B cell (primary cell): ENCODE measurements around the gene NEUROD4.

Experiments used
- EZH2 ChIP-seq: IDR thresholded peaks from 2 replicates; pipeline ENCODE4 v1.6.1; 2012; ENCODE audit warnings: borderline replicate concordance, low read depth, mild to moderate bottlenecking, moderate library complexity, low read length; ENCODE audit not compliant: insufficient read depth, poor library complexity, severe bottlenecking
- TF ChIP-seq, protein P1 (sequence below): fragments of 200-600 bp; IDR thresholded peaks from one replicate; pipeline ENCODE4 v1.8.0; 2022; ENCODE audit warnings: antibody characterized with exemption, mild to moderate bottlenecking

DNA sequence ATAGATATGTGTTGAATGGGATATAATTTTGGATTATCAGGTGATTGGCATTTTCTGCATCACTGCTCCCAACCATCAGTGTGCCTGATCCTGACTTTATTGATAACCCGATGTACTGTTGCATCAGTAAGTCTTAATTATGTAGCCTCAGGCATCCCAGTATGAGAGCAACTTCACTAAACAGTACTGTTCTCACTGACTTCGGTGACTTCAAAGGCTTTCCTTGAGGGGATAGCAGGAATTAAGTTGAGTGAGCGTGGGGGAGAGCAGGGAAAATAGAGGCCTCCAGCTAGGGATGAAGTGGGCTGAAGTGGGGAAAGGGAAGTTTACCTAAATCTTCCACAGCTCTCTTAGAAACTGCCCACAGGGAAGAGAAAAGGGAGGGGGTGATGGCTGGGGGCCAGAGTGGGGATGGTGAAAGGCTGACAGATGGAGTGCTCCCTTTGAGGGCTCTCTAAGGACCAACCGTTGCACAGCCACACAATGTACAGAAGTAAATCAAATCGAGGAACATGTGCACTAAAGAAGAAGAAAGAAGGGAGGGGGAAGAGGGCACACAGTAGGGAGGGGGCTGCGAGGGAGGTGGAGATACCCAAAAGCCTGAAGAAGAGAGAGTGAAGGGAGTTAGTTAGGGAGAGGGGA lies 10.7 kb upstream of the NEUROD4 start:
- TF ChIP-seq, protein P1, sequence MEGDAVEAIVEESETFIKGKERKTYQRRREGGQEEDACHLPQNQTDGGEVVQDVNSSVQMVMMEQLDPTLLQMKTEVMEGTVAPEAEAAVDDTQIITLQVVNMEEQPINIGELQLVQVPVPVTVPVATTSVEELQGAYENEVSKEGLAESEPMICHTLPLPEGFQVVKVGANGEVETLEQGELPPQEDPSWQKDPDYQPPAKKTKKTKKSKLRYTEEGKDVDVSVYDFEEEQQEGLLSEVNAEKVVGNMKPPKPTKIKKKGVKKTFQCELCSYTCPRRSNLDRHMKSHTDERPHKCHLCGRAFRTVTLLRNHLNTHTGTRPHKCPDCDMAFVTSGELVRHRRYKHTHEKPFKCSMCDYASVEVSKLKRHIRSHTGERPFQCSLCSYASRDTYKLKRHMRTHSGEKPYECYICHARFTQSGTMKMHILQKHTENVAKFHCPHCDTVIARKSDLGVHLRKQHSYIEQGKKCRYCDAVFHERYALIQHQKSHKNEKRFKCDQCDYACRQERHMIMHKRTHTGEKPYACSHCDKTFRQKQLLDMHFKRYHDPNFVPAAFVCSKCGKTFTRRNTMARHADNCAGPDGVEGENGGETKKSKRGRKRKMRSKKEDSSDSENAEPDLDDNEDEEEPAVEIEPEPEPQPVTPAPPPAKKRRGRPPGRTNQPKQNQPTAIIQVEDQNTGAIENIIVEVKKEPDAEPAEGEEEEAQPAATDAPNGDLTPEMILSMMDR = no peak
- no peak for TF ChIP-seq EZH2
